GM18505 (cell line): Measurements from ENCODE around the gene RASSF7.

Experiments used
- ATAC-seq: cut with Tn5 transposase; IDR thresholded peaks from one replicate; pipeline ENCODE4 v1.9.1; 2021; ENCODE audit not compliant: unreplicated experiment
- POLR2A ChIP-seq: IDR thresholded peaks from 4 replicates; pipeline ENCODE4 v1.6.1; 2011; ENCODE audit warnings: borderline replicate concordance; ENCODE audit not compliant: insufficient read depth, insufficient read length; ENCODE audit errors: extremely low read depth

The RASSF7 gene

GRCh38 chr11:529728-530411 lies 30.9 kb upstream of the RASSF7 start:
- no peak for ATAC-seq
- TF ChIP-seq POLR2A, result no peak

- ATAC-seq, result no peak
Observed at GRCh38 chr11:530960-531831, 29.6 kb upstream of the RASSF7 start.

GRCh38 chr11:531919-532526 lies 28.7 kb upstream of the RASSF7 start:
- TF ChIP-seq POLR2A, result no peak
- no peak for ATAC-seq

More at GRCh38 chr11:530960-531831, 29.6 kb upstream of the RASSF7 start:
- no peak for TF ChIP-seq POLR2A

GRCh38 chr11:532527-532985 lies 28.2 kb upstream of the RASSF7 start:
- ATAC-seq, result no peak
- TF ChIP-seq POLR2A, result no peak

- no peak for TF ChIP-seq POLR2A
- no peak for ATAC-seq
Observed at GRCh38 chr11:532986-533585, 27.7 kb upstream of the RASSF7 start.

- no peak for TF ChIP-seq POLR2A
- no peak for ATAC-seq
Observed at GRCh38 chr11:533586-534395, 27.0 kb upstream of the RASSF7 start.

- no peak for ATAC-seq
- TF ChIP-seq POLR2A, result no peak
Observed at GRCh38 chr11:534396-535209, 26.2 kb upstream of the RASSF7 start.

- TF ChIP-seq POLR2A, result no peak
- ATAC-seq, result no peak
Observed at GRCh38 chr11:535210-535518, 25.6 kb upstream of the RASSF7 start.

- ATAC-seq, result peak; percentile 70
- TF ChIP-seq POLR2A, result peak; percentile 75
Observed at GRCh38 chr11:535519-536454, 25.0 kb upstream of the RASSF7 start, which contains the start of gene HRAS. HRAS (minus strand) TSS chr11:535576.

- peak; percentile 40 for ATAC-seq
- TF ChIP-seq POLR2A, result peak; percentile 61
Observed at GRCh38 chr11:536841-537621, 23.7 kb upstream of the RASSF7 start, which contains the start of gene LRRC56. LRRC56 (plus strand) TSS chr11:537527; CDS start chr11:540685, 3,158 bp downstream.
